Parathyroid adenoma (tissue), 2 donors: ENCODE data around the gene OR3A1.
"Not testable (repeated sequence)": the region's sequence is repeated elsewhere in the genome, so short reads cannot be mapped to it uniquely, and the experiment has no call there.

Experiments used
- H2AFZ ChIP-seq: fragments of 300-600 bp; sonication (generic); one replicate; pipeline ENCODE4 v1.7.0; 2017; ENCODE audit warnings: antibody characterized with exemption, mild to moderate bottlenecking
- H3K27ac ChIP-seq: fragments of 300-600 bp; sonication (generic); one replicate; pipeline ENCODE4 v1.7.0; 2017
- H3K27me3 ChIP-seq: fragments of 300-600 bp; sonication (generic); one replicate; pipeline ENCODE4 v1.7.0; 2017; ENCODE audit warnings: low read length; ENCODE audit not compliant: control insufficient read depth, insufficient read depth
- H3K36me3 ChIP-seq: fragments of 300-600 bp; sonication (generic); one replicate; pipeline ENCODE4 v1.7.0; 2017; ENCODE audit warnings: low read length; ENCODE audit not compliant: control insufficient read depth, insufficient read depth
- H3K4me1 ChIP-seq: fragments of 300-600 bp; sonication (generic); one replicate; pipeline ENCODE4 v1.7.0; 2017; ENCODE audit warnings: control low read depth
- H3K4me2 ChIP-seq: fragments of 300-600 bp; sonication (generic); one replicate; pipeline ENCODE4 v1.7.0; 2017; ENCODE audit warnings: low read length
- H3K4me3 ChIP-seq: fragments of 300-600 bp; sonication (generic); one replicate; pipeline ENCODE4 v1.7.0; 2017; ENCODE audit warnings: low read depth, low read length
- H3K79me2 ChIP-seq: fragments of 300-600 bp; sonication (generic); one replicate; pipeline ENCODE4 v1.7.0; 2017; ENCODE audit warnings: control low read depth
- H3K9ac ChIP-seq: fragments of 300-600 bp; sonication (generic); one replicate; pipeline ENCODE4 v1.7.0; 2017; ENCODE audit warnings: mild to moderate bottlenecking
- H3K9me3 ChIP-seq: fragments of 300-600 bp; sonication (generic); one replicate; pipeline ENCODE4 v1.7.0; 2017; ENCODE audit warnings: low read length; ENCODE audit not compliant: control insufficient read depth
- CTCF ChIP-seq: fragments of 300-600 bp; sonication (generic); IDR thresholded peaks from one replicate; pipeline ENCODE4 v1.7.0; 2017; ENCODE audit warnings: antibody characterized with exemption, mild to moderate bottlenecking
- donor health status: primary hyperparathyroidism.

The OR3A1 gene

GRCh38 chr17:3271072-3271848 lies 26.9 kb downstream of the OR3A1 start:
- no peak for TF ChIP-seq CTCF
- no peak overlapping the region for H3K4me3 ChIP-seq

GRCh38 chr17:3260600-3260999 lies 37.6 kb downstream of the OR3A1 start:
- no peak for TF ChIP-seq CTCF
- Histone ChIP-seq H2AFZ (no peak overlapping the region), H3K79me2 (no peaks in the 10 kb centered on the region), H3K27me3 (no peaks in the 10 kb centered on the region), H3K9ac (no peak overlapping the region), H3K4me2 (no peak overlapping the region), H3K4me1 (no peaks in the 10 kb centered on the region), H3K9me3 (no peaks in the 10 kb centered on the region), H3K36me3 (no peaks in the 10 kb centered on the region), H3K4me3 (no peak overlapping the region), H3K27ac (no peak overlapping the region)

More at GRCh38 chr17:3271072-3271848, 26.9 kb downstream of the OR3A1 start:
- Histone ChIP-seq H3K9me3 (no peaks in the 10 kb centered on the region), H2AFZ (no peak overlapping the region), H3K27me3 (no peaks in the 10 kb centered on the region), H3K9ac (no peak overlapping the region), H3K4me1 (no peaks in the 10 kb centered on the region), H3K79me2 (no peaks in the 10 kb centered on the region), H3K4me2 (no peak overlapping the region), H3K36me3 (no peaks in the 10 kb centered on the region), H3K27ac (no peak overlapping the region)

GRCh38 chr17:3260163-3260562 lies 38.0 kb downstream of the OR3A1 start:
- Histone ChIP-seq H2AFZ (no peak overlapping the region), H3K4me2 (no peak overlapping the region), H3K4me3 (no peak overlapping the region), H3K27ac (no peak overlapping the region), H3K9ac (no peak overlapping the region), H3K4me1 (no peaks in the 10 kb centered on the region), H3K27me3 (no peaks in the 10 kb centered on the region), H3K9me3 (no peaks in the 10 kb centered on the region), H3K79me2 (no peaks in the 10 kb centered on the region), H3K36me3 (no peaks in the 10 kb centered on the region)
- TF ChIP-seq CTCF = no peak

GRCh38 chr17:3256575-3256974 lies 41.6 kb downstream of the OR3A1 start:
- H3K4me3 ChIP-seq = no peak overlapping the region

GRCh38 chr17:3249013-3249412 lies 49.1 kb downstream of the OR3A1 start:
- not testable (repeated sequence) for H3K4me1 ChIP-seq, H3K4me3 ChIP-seq, H3K4me2 ChIP-seq, H3K36me3 ChIP-seq, H3K9me3 ChIP-seq, H3K27ac ChIP-seq, H2AFZ ChIP-seq, H3K79me2 ChIP-seq, H3K27me3 ChIP-seq, H3K9ac ChIP-seq

More at GRCh38 chr17:3256575-3256974, 41.6 kb downstream of the OR3A1 start:
- Histone ChIP-seq H3K4me2 (no peak overlapping the region), H3K27ac (no peak overlapping the region), H3K9ac (no peak overlapping the region), H3K9me3 (no peaks in the 10 kb centered on the region), H2AFZ (no peak overlapping the region), H3K79me2 (no peaks in the 10 kb centered on the region), H3K36me3 (no peaks in the 10 kb centered on the region), H3K27me3 (no peaks in the 10 kb centered on the region), H3K4me1 (no peaks in the 10 kb centered on the region)
- TF ChIP-seq CTCF = no peak

GRCh38 chr17:3244841-3245240 lies 53.3 kb downstream of the OR3A1 start:
- not testable (repeated sequence) for H3K9ac ChIP-seq, H3K4me2 ChIP-seq, H3K4me3 ChIP-seq, H3K36me3 ChIP-seq, H3K27me3 ChIP-seq, H3K79me2 ChIP-seq, H3K4me1 ChIP-seq, H2AFZ ChIP-seq, H3K27ac ChIP-seq, H3K9me3 ChIP-seq

- H3K4me1 ChIP-seq, H3K9me3 ChIP-seq, H3K9ac ChIP-seq, H3K27me3 ChIP-seq, H3K27ac ChIP-seq, H3K4me2 ChIP-seq, H3K4me3 ChIP-seq, H2AFZ ChIP-seq, H3K36me3 ChIP-seq, H3K79me2 ChIP-seq: not testable (repeated sequence)
Observed at GRCh38 chr17:3241044-3241443, 57.1 kb downstream of the OR3A1 start.
